CD8-positive, alpha-beta memory T cell (primary cell): ENCODE data around the gene PAX7. TPM values are rescaled to one million over a fixed set of nuclear protein-coding genes. Genes with fewer than 3 reads are reported as not detected.
"Not testable (repeated sequence)": the region's sequence is repeated elsewhere in the genome, so short reads cannot be mapped to it uniquely, and the experiment has no call there.

Experiments used
- CTCF ChIA-PET: fragments of 350-600 bp; sonication (Branson Sonifier 250); formaldehyde crosslinking; loops from one replicate; lab custom pipeline; 2021; ENCODE audit warnings: antibody characterized with exemption; lab: Charles Lee
- POLR2A ChIA-PET: fragments of 350-600 bp; sonication (Branson Sonifier 250); formaldehyde crosslinking; loops from one replicate; lab custom pipeline; 2021; ENCODE audit warnings: antibody characterized with exemption; lab: Charles Lee
- DNase-seq, 5 donors: peaks; one replicate each; pipeline versions ENCODE4 v3.0.0 to v3.0.0-alpha.2; 2020 to 2022; ENCODE audit warnings: mixed read lengths in 1 of 5
- H3K27ac ChIP-seq: one replicate; pipeline ENCODE4 v1.7.0; 2013; ENCODE audit warnings: low read depth, mild to moderate bottlenecking, low read length, moderate library complexity
- H3K27me3 ChIP-seq: 2 replicates; pipeline ENCODE4 v1.7.0; 2013; ENCODE audit warnings: low read length, mild to moderate bottlenecking; ENCODE audit not compliant: insufficient read depth, poor library complexity, severe bottlenecking
- H3K36me3 ChIP-seq: 2 replicates; pipeline ENCODE4 v1.7.0; 2013; ENCODE audit warnings: mild to moderate bottlenecking, low read length, moderate library complexity; ENCODE audit not compliant: insufficient read depth
- H3K4me1 ChIP-seq: 2 replicates; pipeline ENCODE4 v1.7.0; 2013; ENCODE audit warnings: mild to moderate bottlenecking, low read length, moderate library complexity; ENCODE audit not compliant: insufficient read depth
- H3K4me3 ChIP-seq: 2 replicates; pipeline ENCODE4 v1.7.0; 2013; ENCODE audit warnings: mild to moderate bottlenecking, low read length
- H3K9me3 ChIP-seq: 2 replicates; pipeline ENCODE4 v1.7.0; 2013; ENCODE audit warnings: mild to moderate bottlenecking, low read length
- H3K27ac Mint-ChIP-seq, 8 donors: one replicate each; pipeline ENCODE4 v1.8.0; 2020 to 2021; ENCODE audit warnings: mixed read lengths in 8 of 8, mild to moderate bottlenecking in 6 of 8, inconsistent platforms in 3 of 8, moderate library complexity in 3 of 8
- H3K27me3 Mint-ChIP-seq, 2 donors: one replicate each; pipeline ENCODE4 v1.8.0; 2020 to 2021; ENCODE audit warnings: mixed read lengths in 2 of 2, mild to moderate bottlenecking in 1 of 2, moderate library complexity in 1 of 2
- H3K36me3 Mint-ChIP-seq, 3 donors: one replicate each; pipeline ENCODE4 v1.8.0; 2020 to 2021; ENCODE audit warnings: mixed read lengths in 3 of 3, inconsistent platforms in 1 of 3, mild to moderate bottlenecking in 1 of 3
- H3K4me1 Mint-ChIP-seq, 3 donors: one replicate each; pipeline ENCODE4 v1.8.0; 2020 to 2021; ENCODE audit warnings: mixed read lengths in 3 of 3, inconsistent platforms in 1 of 3, mild to moderate bottlenecking in 1 of 3
- H3K4me3 Mint-ChIP-seq, 7 donors: one replicate each; pipeline ENCODE4 v1.8.0; 2020 to 2021; ENCODE audit warnings: mixed read lengths in 7 of 7, mild to moderate bottlenecking in 6 of 7, moderate library complexity in 4 of 7, inconsistent platforms in 2 of 7
- H3K9me3 Mint-ChIP-seq, 5 donors: one replicate each; pipeline ENCODE4 v1.8.0; 2020 to 2022; ENCODE audit warnings: mixed read lengths in 5 of 5, mild to moderate bottlenecking in 3 of 5, moderate library complexity in 2 of 5, inconsistent platforms in 1 of 5
- polyA plus RNA-seq: library from polyadenylated mRNA; unstranded; fragments of 300-500 nt; fragmentation: Illumina TruSeq; gene quantifications from one replicate; pipeline ENCODE4 v1.2.3, GENCODE V29; 2021
- total RNA-seq, 2 experiments: library from RNA; stranded (reverse); gene quantifications; one replicate each; pipeline ENCODE4 v1.2.3, GENCODE V29; 2021

PAX7 gene
- total RNA-seq (not detected), polyA plus RNA-seq (not detected)

- POLR2A ChIA-PET: no interaction called here
- no peaks in the 10 kb centered on the region for H3K4me1 ChIP-seq
- H3K4me3 ChIP-seq: no peak within 1 kb of the TSS
- H3K27ac Mint-ChIP-seq: no peak within 1 kb of the TSS
- peaks cover 66 to 84% of the 10 kb centered on the region in 2 donors for H3K27me3 Mint-ChIP-seq
- DNase-seq: no peak
- peaks cover 3 to 8% (median 5%) of the 10 kb centered on the region in 3 donors for H3K4me1 Mint-ChIP-seq
- no peak within 1 kb of the TSS for H3K27ac ChIP-seq
- CTCF ChIA-PET: no interaction called here
- H3K36me3 ChIP-seq: no peaks in the 10 kb centered on the region
- no peak within 1 kb of the TSS for H3K4me3 Mint-ChIP-seq
- H3K9me3 ChIP-seq: no peaks in the 10 kb centered on the region
- H3K36me3 Mint-ChIP-seq: no peaks in the 10 kb centered on the region
- H3K9me3 Mint-ChIP-seq: no peaks in the 10 kb centered on the region
- H3K27me3 ChIP-seq: peaks cover 51% of the 10 kb centered on the region
Measured at GRCh38 chr1:18630511-18631495, at the start of gene PAX7. TSS of gene PAX7 (plus strand) at chr1:18630846. CDS start at chr1:18631604, 758 bp downstream.

GRCh38 chr1:18581420-18581880, 49.2 kb upstream of the PAX7 start:
- Mint-ChIP-seq H3K4me3 (no peak overlapping the region), H3K27ac (peak overlapping the region in 1 of 8 donors; percentile 46), H3K9me3 (no peaks in the 10 kb centered on the region), H3K4me1 (no peaks in the 10 kb centered on the region), H3K36me3 (no peaks in the 10 kb centered on the region), H3K27me3 (peaks cover 18 to 27% of the 10 kb centered on the region in 2 donors)
- Histone ChIP-seq H3K9me3 (no peaks in the 10 kb centered on the region), H3K4me3 (no peak overlapping the region), H3K27ac (no peak overlapping the region), H3K4me1 (no peaks in the 10 kb centered on the region), H3K36me3 (no peaks in the 10 kb centered on the region), H3K27me3 (peaks cover 3% of the 10 kb centered on the region)
- CTCF ChIA-PET: interaction anchor here (1.3 kb wide), 1 partner anchor 12 kb away, joined by 3 read pairs; no protein-coding TSS in a partner anchor
- peak in 1 of 5 donors; percentile 7 for DNase-seq
- POLR2A ChIA-PET: no interaction called here

GRCh38 chr1:18582890-18583289, 47.8 kb upstream of the PAX7 start:
- Histone ChIP-seq H3K27ac (no peak overlapping the region), H3K4me1 (no peaks in the 10 kb centered on the region), H3K4me3 (no peak overlapping the region), H3K36me3 (no peaks in the 10 kb centered on the region), H3K27me3 (peaks cover 3% of the 10 kb centered on the region), H3K9me3 (no peaks in the 10 kb centered on the region)
- Mint-ChIP-seq H3K4me1 (no peaks in the 10 kb centered on the region), H3K4me3 (no peak overlapping the region), H3K9me3 (no peaks in the 10 kb centered on the region), H3K27me3 (peaks cover 16 to 26% of the 10 kb centered on the region in 2 donors), H3K36me3 (no peaks in the 10 kb centered on the region), H3K27ac (no peak overlapping the region)
- ChIA-PET POLR2A (no interaction called here), CTCF (no interaction called here)
- DNase-seq: no peak

- no peak overlapping the region for H3K4me3 Mint-ChIP-seq
- no peaks in the 10 kb centered on the region for H3K9me3 Mint-ChIP-seq
- no peaks in the 10 kb centered on the region for H3K4me1 Mint-ChIP-seq
- no peaks in the 10 kb centered on the region for H3K36me3 ChIP-seq
- CTCF ChIA-PET: interaction anchor here (0.7 kb wide), 1 partner anchor 11 kb away, joined by 4 read pairs; no protein-coding TSS in a partner anchor
- H3K27me3 Mint-ChIP-seq: peaks cover 16 to 30% of the 10 kb centered on the region in 2 donors
- no peak for DNase-seq
- H3K9me3 ChIP-seq: no peaks in the 10 kb centered on the region
- peaks cover 3% of the 10 kb centered on the region for H3K27me3 ChIP-seq
- H3K4me3 ChIP-seq: no peak overlapping the region
- no peaks in the 10 kb centered on the region for H3K36me3 Mint-ChIP-seq
- no peak overlapping the region for H3K27ac Mint-ChIP-seq
- H3K27ac ChIP-seq: no peak overlapping the region
- POLR2A ChIA-PET: no interaction called here
- H3K4me1 ChIP-seq: no peaks in the 10 kb centered on the region
Measured at GRCh38 chr1:18583326-18583941, 47.2 kb upstream of the PAX7 start.

- CTCF ChIA-PET: interaction anchor here (1.2 kb wide), 1 partner anchor 10 kb away, joined by 3 read pairs; no protein-coding TSS in a partner anchor
- H3K27me3 Mint-ChIP-seq: peaks cover 13 to 42% of the 10 kb centered on the region in 2 donors
- H3K4me3 Mint-ChIP-seq, H3K9me3 Mint-ChIP-seq, H3K36me3 ChIP-seq, H3K36me3 Mint-ChIP-seq, H3K27me3 ChIP-seq, H3K4me1 Mint-ChIP-seq, H3K9me3 ChIP-seq, DNase-seq, POLR2A ChIA-PET, H3K4me1 ChIP-seq, H3K27ac ChIP-seq, H3K27ac Mint-ChIP-seq, H3K4me3 ChIP-seq: not testable (repeated sequence)
Measured at GRCh38 chr1:18586016-18586415, 44.6 kb upstream of the PAX7 start.

GRCh38 chr1:18588093-18588492, 42.6 kb upstream of the PAX7 start:
- peaks cover 16 to 37% of the 10 kb centered on the region in 2 donors for H3K27me3 Mint-ChIP-seq

GRCh38 chr1:18592368-18592767, 38.3 kb upstream of the PAX7 start:
- Mint-ChIP-seq H3K4me1 (no peaks in the 10 kb centered on the region), H3K27me3 (peaks cover 13 to 48% of the 10 kb centered on the region in 2 donors), H3K36me3 (peaks cover 0 to 3% (median 0%) of the 10 kb centered on the region in 3 donors), H3K4me3 (no peak overlapping the region), H3K27ac (no peak overlapping the region), H3K9me3 (no peaks in the 10 kb centered on the region)
- peaks cover 4% of the 10 kb centered on the region for H3K27me3 ChIP-seq
- ChIA-PET CTCF (no interaction called here), POLR2A (no interaction called here)
- H3K4me3 ChIP-seq: no peak overlapping the region
- no peak for DNase-seq
- H3K36me3 ChIP-seq: no peaks in the 10 kb centered on the region
- no peaks in the 10 kb centered on the region for H3K9me3 ChIP-seq
- no peak overlapping the region for H3K27ac ChIP-seq
- no peaks in the 10 kb centered on the region for H3K4me1 ChIP-seq

More at GRCh38 chr1:18588093-18588492, 42.6 kb upstream of the PAX7 start:
- DNase-seq: no peak
- POLR2A ChIA-PET: no interaction called here
- no peak overlapping the region for H3K4me3 Mint-ChIP-seq
- no peaks in the 10 kb centered on the region for H3K9me3 Mint-ChIP-seq
- no peaks in the 10 kb centered on the region for H3K9me3 ChIP-seq
- H3K27ac Mint-ChIP-seq: no peak overlapping the region
- H3K36me3 Mint-ChIP-seq: no peaks in the 10 kb centered on the region
- H3K4me1 ChIP-seq: no peaks in the 10 kb centered on the region
- no peak overlapping the region for H3K27ac ChIP-seq
- no peaks in the 10 kb centered on the region for H3K36me3 ChIP-seq
- H3K4me1 Mint-ChIP-seq: no peaks in the 10 kb centered on the region
- CTCF ChIA-PET: no interaction called here
- peaks cover 3% of the 10 kb centered on the region for H3K27me3 ChIP-seq
- no peak overlapping the region for H3K4me3 ChIP-seq
